GM21528 (cell line): ENCODE data around the gene PLAC1.

Experiments used
- ATAC-seq: cut with Tn5 transposase; IDR thresholded peaks from one replicate; pipeline ENCODE4 v1.9.1; 2021; ENCODE audit warnings: mild to moderate bottlenecking, moderate library complexity; ENCODE audit not compliant: unreplicated experiment, low FRiP score

The PLAC1 gene

DNA sequence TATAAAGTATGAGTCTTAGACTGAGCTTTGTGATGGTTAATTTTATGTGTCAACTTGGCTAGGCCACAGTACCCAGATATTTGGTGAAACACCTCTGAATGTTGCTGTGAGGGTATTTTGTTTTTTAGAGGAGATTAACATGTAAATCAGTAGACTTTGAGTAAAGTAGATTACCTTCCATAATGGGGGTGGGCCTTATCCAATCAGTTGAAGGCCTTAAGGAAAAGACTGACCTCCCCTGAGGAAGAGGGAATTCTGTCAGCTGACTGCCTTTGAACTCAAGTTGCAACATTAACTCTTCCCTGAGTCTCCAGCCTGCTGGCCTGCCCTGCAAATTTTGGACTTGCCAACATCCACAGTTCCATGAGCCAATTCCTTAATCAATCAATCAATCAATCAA, 66.0 kb downstream of the PLAC1 start:
- no peak for ATAC-seq

DNA sequence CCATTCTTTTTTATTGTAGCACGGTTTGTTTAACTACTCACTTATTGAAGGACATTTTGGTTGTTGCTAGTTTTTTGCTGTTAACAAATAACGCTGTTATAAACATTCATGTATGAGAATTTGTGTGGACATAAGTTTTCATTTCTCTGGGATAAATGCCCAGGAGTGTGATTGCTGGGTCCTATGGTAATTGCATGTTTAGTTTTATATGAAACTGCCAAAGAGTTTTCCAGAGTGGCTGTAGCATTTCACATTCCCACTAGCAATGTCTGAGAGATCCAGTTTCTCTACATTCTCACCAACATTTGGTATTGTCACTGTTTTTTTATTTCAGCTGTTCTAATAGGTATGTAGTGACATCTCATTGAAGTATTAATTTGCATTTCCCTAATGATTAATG, 66.8 kb downstream of the PLAC1 start:
- ATAC-seq, result no peak

DNA sequence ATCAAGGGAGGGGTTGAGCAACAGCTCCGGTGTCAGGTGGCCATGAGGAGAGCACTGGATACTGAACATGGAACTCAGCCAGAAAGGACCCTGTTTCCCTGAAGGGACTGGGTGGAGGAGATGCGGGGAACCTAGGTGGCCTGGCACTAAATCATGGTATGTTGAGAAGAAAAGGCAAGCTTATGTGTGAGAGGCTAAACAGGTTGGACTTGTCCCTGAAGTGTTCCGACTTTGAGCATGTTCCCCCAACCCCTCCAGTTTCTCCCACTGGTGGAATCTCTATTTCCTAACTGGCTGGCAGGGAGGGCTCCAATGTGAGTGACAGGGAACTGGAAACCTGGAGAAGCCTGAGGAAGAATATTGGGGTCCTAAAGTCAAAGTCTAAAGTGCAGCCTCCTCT, 69.5 kb downstream of the PLAC1 start:
- ATAC-seq, result no peak

DNA sequence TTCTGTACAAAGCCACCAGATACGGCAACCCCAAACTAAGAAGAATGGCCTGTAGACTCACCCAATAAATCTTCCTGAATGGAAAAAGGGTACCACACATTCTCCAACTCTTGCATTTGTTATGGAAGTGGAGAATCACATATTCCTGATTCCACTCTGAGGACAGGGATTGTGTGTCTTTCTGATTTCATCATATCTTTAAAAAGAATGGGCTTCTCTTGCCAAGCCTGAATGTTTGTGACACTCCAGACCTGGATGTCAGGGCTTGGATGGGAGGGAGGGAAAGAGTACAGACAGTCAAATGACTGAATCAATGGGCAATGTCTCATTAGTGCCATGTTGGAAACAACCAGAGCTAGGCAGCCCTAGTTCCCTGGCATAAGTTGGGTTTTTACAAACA, 77.4 kb downstream of the PLAC1 start:
- ATAC-seq, result no peak

DNA sequence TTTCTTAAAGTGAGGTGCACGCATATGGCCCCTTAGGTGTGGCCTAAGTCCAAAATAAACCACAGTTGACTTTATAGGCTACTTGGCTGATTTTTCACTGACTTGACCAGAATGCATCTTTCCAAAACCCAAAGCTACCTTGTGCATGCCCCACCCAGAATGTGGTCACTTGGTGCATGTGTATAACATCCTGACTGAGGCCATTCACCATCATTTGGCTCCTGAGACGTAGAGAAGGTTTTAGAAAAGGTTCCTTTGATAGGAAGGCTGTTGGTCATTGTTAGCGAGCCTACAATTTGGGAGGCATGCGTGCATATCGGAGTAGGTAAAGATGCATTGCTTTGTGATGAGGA, 84.6 kb downstream of the PLAC1 start:
- no peak for ATAC-seq

DNA sequence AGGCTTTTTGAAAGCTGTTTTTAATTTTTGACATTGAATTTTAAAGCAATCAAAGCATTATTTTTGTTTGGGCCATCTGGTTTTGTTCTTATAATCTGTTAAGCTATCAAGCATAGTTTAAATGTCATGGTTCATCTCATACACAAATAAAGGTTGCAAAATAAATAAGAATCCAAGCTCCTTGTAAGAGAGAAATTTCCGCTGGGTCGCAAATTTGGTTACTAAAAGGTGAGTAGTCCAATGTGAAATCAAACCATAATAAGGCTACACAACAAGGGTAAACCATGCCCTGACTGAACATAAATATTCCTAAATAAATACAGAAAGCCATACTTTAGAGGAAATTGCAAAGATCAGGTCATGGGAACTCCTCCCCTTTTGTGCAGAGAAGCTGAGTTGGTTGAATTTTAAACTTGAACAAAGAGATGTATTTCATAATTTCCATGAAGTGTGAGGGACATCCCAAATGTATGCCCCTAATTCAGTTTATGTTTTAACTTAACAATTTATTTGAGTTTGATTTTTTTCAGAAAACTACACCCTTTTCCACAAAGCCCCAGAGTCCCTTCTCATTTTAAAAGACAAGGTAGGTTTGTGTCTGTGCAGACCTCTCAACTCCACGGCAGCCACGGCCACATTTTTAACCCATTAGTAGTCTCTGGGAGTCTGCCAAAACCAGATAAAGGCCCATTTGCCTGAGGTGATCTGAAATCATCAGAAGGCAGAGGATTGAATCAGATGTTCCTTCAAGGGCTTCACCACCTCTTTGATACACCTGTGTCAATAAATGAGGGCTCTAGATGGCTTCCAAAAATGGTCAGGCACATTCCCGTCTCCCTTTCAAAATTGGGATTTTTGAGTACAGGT, 85.2 kb downstream of the PLAC1 start:
- ATAC-seq, result no peak

DNA sequence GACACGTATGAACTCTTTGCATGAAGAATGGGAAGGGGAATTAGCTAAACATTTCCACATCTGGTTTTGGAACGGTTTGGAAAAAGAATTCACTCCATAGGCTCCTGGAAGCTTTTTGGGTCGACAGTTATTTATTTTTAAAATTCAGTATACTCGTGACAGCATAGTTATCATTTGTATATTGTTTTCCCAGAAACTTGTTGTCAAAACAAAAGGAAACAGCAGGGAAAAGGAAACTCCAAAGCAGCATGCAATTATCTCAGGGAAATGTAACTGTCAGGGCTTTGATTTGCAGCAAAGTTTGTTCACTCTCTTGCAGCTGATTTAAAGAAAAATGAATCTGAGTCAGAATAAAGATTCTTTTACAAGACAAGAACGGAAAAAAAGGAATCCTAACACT, 86.5 kb downstream of the PLAC1 start:
- no peak for ATAC-seq

DNA sequence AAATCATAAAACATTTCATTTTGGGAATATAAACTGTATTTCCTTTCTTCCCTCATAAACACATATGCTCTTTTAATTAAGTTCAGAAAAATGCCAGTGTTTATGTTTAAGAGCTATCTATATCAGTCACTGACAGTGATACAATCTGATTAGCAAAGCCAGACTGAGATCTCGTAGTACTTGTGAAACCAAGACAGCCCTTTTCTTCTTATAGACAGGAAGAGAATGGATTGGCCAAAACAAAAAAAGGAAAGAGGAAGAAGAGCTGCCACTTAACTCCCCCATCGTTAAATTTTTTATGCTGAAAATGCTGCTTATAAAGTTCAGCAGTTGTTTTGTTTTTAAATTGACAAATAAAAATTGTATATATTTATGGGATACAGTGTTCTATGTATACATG, 87.4 kb downstream of the PLAC1 start:
- no peak for ATAC-seq

DNA sequence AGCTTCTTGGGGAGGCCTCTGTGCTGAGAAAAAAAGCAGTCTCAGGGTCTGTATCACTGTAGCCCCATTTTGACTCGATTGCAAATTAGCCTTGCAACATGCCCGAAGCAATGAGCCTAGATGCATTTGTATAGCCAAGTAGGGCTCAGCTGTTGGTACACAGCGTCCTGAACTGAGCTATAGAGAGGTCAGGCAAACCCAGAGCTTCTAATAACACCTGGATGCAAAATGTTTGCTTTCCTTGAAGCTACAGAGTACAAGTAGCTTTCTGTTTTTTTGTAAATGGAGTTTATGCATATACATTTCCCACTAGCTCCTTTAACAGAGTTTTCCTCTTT, 87.8 kb downstream of the PLAC1 start:
- no peak for ATAC-seq

DNA sequence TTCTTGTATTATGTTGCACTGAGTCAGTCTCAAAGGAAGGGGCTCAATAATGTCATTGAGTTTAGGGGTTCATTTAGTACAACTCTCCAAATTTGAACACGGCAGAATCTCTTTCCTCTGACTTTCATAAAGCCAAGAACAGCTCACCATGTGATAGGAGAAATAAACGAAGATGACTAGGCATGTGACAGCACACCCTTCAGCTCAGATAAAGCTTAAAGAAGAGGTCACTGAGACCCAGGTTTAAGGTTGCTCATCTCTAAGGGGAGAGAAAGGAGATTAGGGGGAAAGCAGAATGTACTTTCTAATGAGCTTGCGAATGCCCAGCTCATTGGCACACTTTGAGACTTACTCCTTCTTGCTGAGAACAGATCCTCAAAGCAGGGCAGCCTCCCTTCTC, 89.0 kb downstream of the PLAC1 start:
- no peak for ATAC-seq

DNA sequence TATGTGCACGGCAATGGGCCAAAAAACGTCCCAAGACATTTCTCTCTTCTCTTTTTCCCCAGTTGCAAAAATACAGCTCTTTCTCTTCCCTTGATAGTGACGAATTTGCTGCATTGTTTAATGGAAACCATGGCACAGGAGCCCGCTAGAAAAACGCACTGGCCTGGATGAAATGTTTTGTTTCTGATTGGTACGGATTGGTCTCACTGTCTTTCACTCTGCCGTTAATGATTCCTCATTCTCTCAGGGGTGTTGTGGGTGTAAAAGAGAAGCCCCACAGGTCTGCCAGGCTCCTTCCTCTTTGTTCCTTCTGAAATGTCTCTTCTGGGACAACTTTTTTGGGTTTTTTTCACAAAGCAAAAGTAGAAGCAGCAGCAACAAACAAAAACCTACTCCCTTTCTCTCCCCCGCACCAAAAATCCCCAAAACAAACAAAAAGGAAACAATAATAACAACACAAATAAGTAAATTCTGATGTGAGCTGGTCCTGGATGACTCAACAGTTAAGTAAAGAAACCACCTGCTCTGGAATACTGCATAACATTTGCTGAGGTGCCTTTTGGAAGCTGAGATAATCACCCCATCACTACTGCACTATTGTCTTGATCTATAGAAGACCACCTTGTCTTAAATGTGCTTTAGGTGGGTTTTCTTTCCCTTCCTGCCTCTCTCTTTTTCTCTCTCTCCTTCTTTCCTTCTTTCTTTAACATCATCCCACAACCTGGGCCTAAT, 89.8 kb downstream of the PLAC1 start:
- ATAC-seq, result no peak

DNA sequence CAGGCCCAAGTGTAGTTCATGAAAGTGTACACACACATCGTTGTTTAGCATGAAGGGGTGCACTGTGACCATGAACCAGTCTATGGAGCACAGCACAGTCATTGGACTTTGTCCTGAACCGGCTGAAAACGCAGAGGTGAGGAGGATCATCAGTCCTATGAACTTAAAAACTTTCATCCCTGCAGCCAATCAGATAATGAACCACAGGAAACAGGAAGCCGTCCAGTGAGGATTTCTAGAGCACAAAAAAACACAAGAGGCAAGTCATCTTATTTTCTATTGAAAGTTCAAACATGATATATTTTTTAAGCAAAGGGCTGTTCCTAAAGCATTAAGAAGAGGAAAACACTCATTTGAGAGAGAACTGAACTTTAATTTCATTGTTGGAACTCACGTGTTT, 91.8 kb downstream of the PLAC1 start:
- ATAC-seq, result no peak

DNA sequence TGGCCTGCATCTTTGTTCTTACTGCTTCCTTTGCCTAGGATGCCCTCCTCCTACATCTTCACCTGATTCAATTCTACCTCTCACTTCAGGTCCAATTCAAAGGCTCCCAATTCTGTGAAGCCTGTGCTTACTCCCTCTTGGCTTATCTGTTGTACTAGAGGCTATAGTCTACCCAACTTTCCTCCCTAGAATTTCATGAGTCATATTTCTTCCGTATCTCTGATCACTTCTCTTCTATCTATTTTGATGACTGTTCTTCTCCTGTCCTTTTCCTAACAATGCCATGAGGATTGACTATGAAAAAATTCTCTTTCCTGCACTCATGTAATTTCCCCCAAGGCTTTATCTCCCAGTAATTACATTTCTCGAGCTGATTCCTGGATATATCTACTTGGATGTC, 96.3 kb downstream of the PLAC1 start:
- ATAC-seq, result no peak

DNA sequence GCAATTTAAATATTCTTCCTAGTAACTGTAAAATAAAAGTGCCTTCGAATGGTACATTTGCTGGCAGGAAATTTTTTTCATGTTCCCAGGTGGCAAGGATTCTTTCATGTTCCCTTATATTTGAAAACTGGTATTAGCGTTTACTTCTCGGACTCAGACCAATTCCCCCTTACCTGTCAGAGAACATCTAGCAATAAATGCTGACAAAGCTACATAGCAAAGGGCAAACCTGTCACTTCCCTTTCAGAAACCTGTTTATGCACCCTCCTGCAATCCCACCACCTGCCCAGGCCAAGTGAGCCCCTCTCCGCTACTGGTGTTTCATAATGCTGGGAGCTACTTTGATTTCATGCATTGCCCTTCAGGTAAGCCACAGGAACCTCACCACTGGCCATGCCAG, 100.1 kb downstream of the PLAC1 start:
- ATAC-seq, result no peak

DNA sequence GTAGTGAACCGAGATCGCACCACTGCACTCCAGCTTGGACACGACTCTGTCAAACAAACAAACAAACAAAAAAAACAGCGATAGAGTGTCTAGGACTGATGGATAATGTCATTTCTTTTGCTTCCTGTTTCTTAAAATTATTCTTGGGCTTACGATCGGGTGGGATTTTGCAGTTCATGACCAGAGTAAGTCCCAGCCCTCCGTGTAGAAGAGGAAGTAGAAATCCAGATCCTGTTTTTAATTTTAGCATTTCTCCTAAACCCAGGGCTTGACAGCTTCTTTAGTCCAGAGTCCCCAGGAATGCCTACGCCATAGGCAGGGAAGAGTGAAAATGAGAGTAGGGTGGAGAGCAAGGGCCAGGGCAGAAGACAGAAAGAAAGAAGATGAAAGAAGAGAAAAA, 104.0 kb downstream of the PLAC1 start:
- no peak for ATAC-seq

DNA sequence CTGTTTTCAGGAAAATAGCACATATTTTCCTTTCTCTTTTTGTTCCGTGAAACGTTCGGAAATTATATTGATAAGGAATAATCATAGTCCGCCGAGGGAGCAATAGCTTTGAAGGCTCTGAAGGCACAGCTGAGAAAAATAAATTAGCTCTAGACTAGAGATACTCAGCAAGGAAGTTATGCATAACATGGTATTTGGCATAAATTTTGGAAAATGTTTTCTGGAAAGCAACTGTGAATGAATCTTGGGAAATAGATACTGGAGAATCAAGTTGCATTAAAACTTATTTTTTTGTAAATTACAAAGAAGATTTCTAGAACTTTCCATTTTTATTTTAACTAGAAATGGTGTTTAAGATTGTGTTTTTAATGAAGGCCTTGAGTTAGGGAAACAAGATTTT, 105.9 kb downstream of the PLAC1 start:
- no peak for ATAC-seq

DNA sequence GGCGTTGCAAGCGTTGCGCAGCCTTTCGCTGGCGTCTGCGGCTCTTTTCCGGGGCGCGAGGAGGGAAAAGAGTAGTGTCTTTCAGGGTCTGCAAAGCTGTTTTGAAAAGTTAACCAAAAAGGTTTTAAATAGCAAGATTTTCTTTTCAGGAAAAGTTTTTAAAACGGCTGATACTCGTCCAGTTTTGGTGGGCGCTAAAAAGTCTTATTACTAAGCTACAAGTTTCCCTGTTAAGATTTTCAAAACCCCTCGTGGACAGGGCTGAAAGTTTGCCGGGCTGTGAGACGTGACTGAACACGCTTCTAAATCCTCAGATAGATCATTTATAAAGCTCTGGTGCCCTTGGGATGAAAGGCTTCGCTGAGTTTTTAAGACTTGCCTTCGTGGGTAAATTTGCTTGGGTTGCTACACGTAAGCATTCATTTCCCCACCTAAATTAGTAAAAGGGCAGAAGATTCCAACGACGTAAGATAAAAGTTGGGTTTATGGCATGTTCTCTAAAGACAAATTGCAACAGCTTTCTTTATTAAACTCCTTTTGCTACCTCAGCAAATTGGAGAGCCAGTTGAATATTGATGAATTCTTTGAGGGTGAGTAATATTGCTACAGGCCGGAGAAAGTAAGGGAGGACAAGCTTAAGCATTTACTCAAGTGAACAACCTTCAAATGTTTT, 106.8 kb downstream of the PLAC1 start:
- no peak for ATAC-seq

DNA sequence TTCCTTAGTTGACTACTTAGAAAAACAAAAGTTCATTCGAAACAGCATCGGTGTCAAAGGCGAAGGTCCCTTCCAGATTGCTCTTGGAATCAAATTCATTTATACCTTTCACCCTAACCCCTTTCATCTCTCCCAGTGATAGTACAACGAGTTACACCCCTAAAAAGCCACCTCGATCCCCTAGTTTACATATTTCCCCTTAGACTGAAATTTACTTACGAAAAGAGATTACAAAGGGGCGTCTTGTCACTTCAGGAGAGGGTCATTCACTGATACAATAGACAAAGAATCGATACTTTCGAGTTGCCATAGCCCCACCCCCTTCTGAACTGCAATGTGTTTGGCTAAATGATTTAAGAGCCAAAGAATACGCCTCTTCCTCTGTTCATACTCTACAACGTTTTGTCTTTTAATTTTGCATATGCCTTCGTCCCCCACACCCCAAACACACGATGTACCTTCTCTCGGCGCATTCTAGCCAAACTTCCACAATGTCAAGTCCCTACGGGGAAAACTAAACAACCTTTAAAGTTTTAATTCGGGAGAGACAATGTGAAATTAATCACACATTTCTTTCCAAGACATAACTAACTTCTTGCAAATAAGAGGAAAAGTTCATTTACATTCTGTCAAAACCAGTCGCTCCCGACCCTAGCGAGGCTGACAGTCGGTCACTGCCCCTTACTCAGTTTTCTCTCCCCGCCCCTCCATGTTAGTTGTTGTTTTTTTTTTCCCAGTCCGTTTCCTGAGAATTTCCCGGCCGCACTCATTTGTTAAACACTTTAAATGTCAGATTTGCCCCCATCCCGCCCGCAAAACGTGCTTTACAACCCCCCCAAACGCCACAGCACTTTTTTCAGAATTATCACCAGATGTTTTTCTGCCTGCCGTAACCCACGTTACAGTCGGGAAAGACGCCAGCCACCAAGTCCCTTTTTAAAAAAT, 109.7 kb downstream of the PLAC1 start:
- no peak for ATAC-seq

DNA sequence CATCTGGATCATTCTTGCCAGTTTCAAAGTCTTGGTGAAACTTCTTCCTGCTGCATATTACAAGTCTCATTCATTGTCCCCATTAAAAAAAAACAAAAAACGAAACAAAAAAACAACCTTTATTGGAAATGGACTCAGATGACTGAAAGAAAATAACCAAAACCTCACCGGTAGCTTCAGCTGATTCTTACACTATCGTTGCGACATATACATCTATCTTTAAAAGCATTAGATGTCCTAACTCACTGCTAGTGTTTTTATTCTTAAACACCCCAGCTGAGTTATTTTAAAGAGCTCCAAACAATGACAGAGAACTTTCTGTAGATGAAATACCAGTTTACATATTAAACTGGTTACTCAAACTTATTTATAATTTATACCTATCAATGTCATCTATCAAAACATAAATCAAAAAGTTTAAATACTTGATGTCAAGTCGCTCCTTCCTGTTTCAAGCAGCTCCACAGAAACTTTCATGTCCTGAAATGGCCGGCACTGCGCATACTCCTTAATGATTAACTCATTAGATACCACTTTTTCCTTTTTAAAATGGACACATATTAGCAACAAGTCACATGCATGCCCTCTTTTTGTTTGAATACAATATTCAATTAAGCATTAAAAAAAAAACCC, 111.1 kb downstream of the PLAC1 start:
- ATAC-seq, result no peak

DNA sequence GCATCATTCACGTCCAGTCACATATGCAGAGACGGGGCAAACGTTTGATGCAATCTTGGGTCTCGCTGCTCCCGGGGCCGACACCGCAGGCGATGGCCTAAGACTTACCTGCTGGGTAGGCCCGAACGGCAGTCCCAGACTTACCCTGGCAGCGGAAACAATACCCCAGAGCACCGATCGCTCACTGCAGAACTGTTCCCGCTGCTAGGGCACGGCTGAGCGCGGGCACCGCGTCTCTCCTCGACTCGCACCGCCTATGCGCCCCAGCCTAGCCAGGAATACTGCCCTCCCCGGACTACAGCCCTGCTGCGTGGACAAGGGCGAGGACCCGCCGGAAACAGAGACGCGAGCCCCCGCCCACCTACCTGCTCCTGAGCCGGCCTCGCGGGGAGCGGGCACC, 112.1 kb downstream of the PLAC1 start:
- no peak for ATAC-seq
